Activated CD8-positive, alpha-beta memory T cell treated with anti-CD3 and anti-CD28 coated beads for 4 hours (primary cell): ENCODE data around the gene MINDY2.
"Not testable (repeated sequence)": the region's sequence is repeated elsewhere in the genome, so short reads cannot be mapped to it uniquely, and the experiment has no call there.

Source experiments
- DNase-seq, 2 donors: peaks; one replicate each; pipeline ENCODE4 v3.0.0-alpha.2; 2020; ENCODE audit warnings: low read depth in 2 of 2

Gene MINDY2

GRCh38 chr15:58749532-58750337, 21.4 kb upstream of the MINDY2 start, which contains the start of gene ADAM10:
TSS of gene ADAM10 (minus strand) at chr15:58749707. CDS start at chr15:58749534, 173 bp downstream.
- peak; percentile 97 to 98 for DNase-seq

GRCh38 chr15:58752716-58753115, 18.4 kb upstream of the MINDY2 start:
- DNase-seq, result no peak

GRCh38 chr15:58755350-58755749, 15.8 kb upstream of the MINDY2 start:
- DNase-seq, result no peak

- DNase-seq, result no peak
These were observed 15.1 kb upstream of the MINDY2 start for GRCh38 chr15:58755956-58756355.

GRCh38 chr15:58758141-58758540, 13.0 kb upstream of the MINDY2 start:
- DNase-seq, result no peak

GRCh38 chr15:58760385-58761009, 10.6 kb upstream of the MINDY2 start:
- no peak for DNase-seq

- no peak for DNase-seq
These were observed 10.1 kb upstream of the MINDY2 start for GRCh38 chr15:58761010-58761388.

- DNase-seq, result no peak
These were observed 8.8 kb upstream of the MINDY2 start for GRCh38 chr15:58762285-58762684.

- no peak for DNase-seq
These were observed 8.4 kb upstream of the MINDY2 start for GRCh38 chr15:58762731-58763130.

- DNase-seq, result no peak
These were observed 6.6 kb upstream of the MINDY2 start for GRCh38 chr15:58764468-58764867.

GRCh38 chr15:58766290-58766689, 4.8 kb upstream of the MINDY2 start:
- no peak for DNase-seq

- DNase-seq, result not testable (repeated sequence)
These were observed 2.5 kb upstream of the MINDY2 start for GRCh38 chr15:58768601-58769004.

GRCh38 chr15:58770519-58770856, 614 bp upstream of the MINDY2 start:
- no peak for DNase-seq

GRCh38 chr15:58771621-58772250, 634 bp downstream of the MINDY2 start:
- DNase-seq, result no peak

- no peak for DNase-seq
These were observed 1.9 kb downstream of the MINDY2 start for GRCh38 chr15:58773024-58773423.

GRCh38 chr15:58775402-58775801, 4.3 kb downstream of the MINDY2 start:
- DNase-seq, result no peak

- no peak for DNase-seq
These were observed 6.0 kb downstream of the MINDY2 start for GRCh38 chr15:58777107-58777506.

GRCh38 chr15:58779554-58779953, 8.5 kb downstream of the MINDY2 start:
- no peak for DNase-seq

- no peak for DNase-seq
These were observed 14.3 kb downstream of the MINDY2 start for GRCh38 chr15:58785355-58785754.

GRCh38 chr15:58788056-58788710, 17.1 kb downstream of the MINDY2 start:
- DNase-seq, result no peak

GRCh38 chr15:58793862-58794261, 22.8 kb downstream of the MINDY2 start:
- no peak for DNase-seq

GRCh38 chr15:58795825-58796224, 24.7 kb downstream of the MINDY2 start:
- no peak for DNase-seq
